GM12878 (cell line): ENCODE data around the gene TMEM135. TPM values are rescaled to one million over a fixed set of nuclear protein-coding genes. Genes with fewer than 3 reads are reported as not detected.

ENCODE experiments used
- ATAC-seq: fragments of 200-7000 bp; cut with Tn5 transposase; 3 replicates; pipeline ENCODE4 v1.9.1; 2020; ENCODE audit warnings: mild to moderate bottlenecking, moderate library complexity
- BruUV-seq: library from RNA; stranded (reverse); fragments of 400-500 nt; replicated peaks from 2 replicates; lab custom pipeline; 2021; lab: Mats Ljungman, UMichigan
- CTCF ChIA-PET: fragments of 300-600 bp; sonication (Branson Sonifier 250); formaldehyde crosslinking; extraction: SDS; loops from one replicate; lab custom pipeline; 2021; ENCODE audit warnings: inconsistent platforms; lab: Yijun Ruan, JAX
- POLR2A ChIA-PET: fragments of 350-600 bp; formaldehyde crosslinking; extraction: SDS; loops from one replicate; lab custom pipeline; 2021; ENCODE audit warnings: inconsistent platforms; lab: Charles Lee
- RAD21 ChIA-PET: fragments of 300-600 bp; sonication (Branson Sonifier 250); formaldehyde crosslinking; loops from one replicate; lab custom pipeline; 2023; ENCODE audit warnings: antibody characterized with exemption; ENCODE audit not compliant: unreplicated experiment; lab: Charles Lee
- SMC1A ChIA-PET: fragments of 300-600 bp; sonication (Branson Sonifier 250); formaldehyde crosslinking; loops from one replicate; lab custom pipeline; 2023; ENCODE audit not compliant: unreplicated experiment, uncharacterized antibody; lab: Charles Lee
- DNase-seq: peaks from one replicate; pipeline ENCODE4 v3.0.0-alpha.2; 2011; ENCODE audit warnings: low read depth, low spot score
- FAIRE-seq: peaks from 3 replicates; lab custom pipeline; 2011; peaks lifted over from hg19 to GRCh38; lab: Jason Lieb, UNC
- H2AFZ ChIP-seq: 2 replicates; pipeline ENCODE4 v1.6.0; 2011; ENCODE audit warnings: low read depth, low read length, control low read depth; ENCODE audit not compliant: control insufficient read depth
- H3K27ac ChIP-seq: 2 replicates; pipeline ENCODE4 v1.5.1; 2011; ENCODE audit warnings: control low read depth; ENCODE audit not compliant: control insufficient read depth, insufficient read depth
- H3K27me3 ChIP-seq, 2 experiments: replicated peaks in 1 of 2; 2 replicates each; pipeline versions ENCODE4 v1.6.0 to v1.6.1; 2011; ENCODE audit warnings: low read length in 1 of 2; ENCODE audit not compliant: control insufficient read depth in 2 of 2, insufficient read depth in 2 of 2
- H3K36me3 ChIP-seq, 2 experiments: 2 replicates each; pipeline ENCODE4 v1.5.1; 2011; ENCODE audit warnings: low read length in 1 of 2; ENCODE audit not compliant: control insufficient read depth in 2 of 2, insufficient read depth in 2 of 2
- H3K4me1 ChIP-seq: 2 replicates; pipeline ENCODE4 v1.6.1; 2011; ENCODE audit warnings: mild to moderate bottlenecking, low read length, moderate library complexity, mixed read lengths; ENCODE audit not compliant: control insufficient read depth, insufficient read depth
- H3K4me2 ChIP-seq: 2 replicates; pipeline ENCODE4 v1.6.0; 2011; ENCODE audit warnings: control low read depth; ENCODE audit not compliant: control insufficient read depth, insufficient read depth
- H3K4me3 ChIP-seq: fragments of 200-600 bp; sonication (generic); 2 replicates; pipeline ENCODE4 v1.5.1; 2016
- H3K79me2 ChIP-seq: 2 replicates; pipeline ENCODE4 v1.6.0; 2011; ENCODE audit warnings: low read length; ENCODE audit not compliant: control insufficient read depth, insufficient read depth
- H3K9ac ChIP-seq: 2 replicates; pipeline ENCODE4 v1.8.0; 2011; ENCODE audit warnings: low read length, control low read depth, mixed read lengths; ENCODE audit not compliant: control insufficient read depth, insufficient read depth
- H3K9me3 ChIP-seq: replicated peaks from 3 replicates; pipeline ENCODE4 v1.5.1; 2011; ENCODE audit warnings: mild to moderate bottlenecking, low read length; ENCODE audit not compliant: control insufficient read depth, insufficient read depth
- H4K20me1 ChIP-seq: 2 replicates; pipeline ENCODE4 v1.6.0; 2011; ENCODE audit not compliant: control insufficient read depth, insufficient read depth
- ATF3 ChIP-seq: IDR thresholded peaks from 2 replicates; pipeline ENCODE4 v1.6.1; 2011; ENCODE audit warnings: low read depth, mild to moderate bottlenecking, low read length, moderate library complexity, borderline replicate concordance; ENCODE audit errors: extremely low read depth
- BCL3 ChIP-seq: IDR thresholded peaks from 2 replicates; pipeline ENCODE4 v1.6.1; 2011; ENCODE audit warnings: borderline replicate concordance, low read depth, mild to moderate bottlenecking, moderate library complexity, low read length; ENCODE audit not compliant: insufficient read depth, poor library complexity, severe bottlenecking
- CTCF ChIP-seq, 3 experiments: IDR thresholded peaks in 2 of 3; conservative IDR thresholded peaks in 1 of 3; 2 replicates each; pipeline ENCODE4 v1.5.1; 2011; ENCODE audit warnings: low read depth in 3 of 3, low read length in 3 of 3, mild to moderate bottlenecking in 3 of 3, control low read depth in 2 of 3, moderate library complexity in 2 of 3, inconsistent platforms in 1 of 3, mixed read lengths in 1 of 3; ENCODE audit not compliant: control insufficient read depth in 2 of 3, insufficient read depth in 1 of 3; ENCODE audit errors: extremely low read depth in 1 of 3
- ESRRA ChIP-seq: IDR thresholded peaks from 2 replicates; pipeline ENCODE4 v1.6.1; 2012; ENCODE audit warnings: mild to moderate bottlenecking, low read length, improper control_type of control experiment
- MEF2A ChIP-seq: IDR thresholded peaks from 2 replicates; pipeline ENCODE4 v1.6.1; 2011; ENCODE audit warnings: low read depth, mild to moderate bottlenecking, low read length, moderate library complexity; ENCODE audit not compliant: insufficient read depth
- RELB ChIP-seq: fragments of 450-650 bp; IDR thresholded peaks from 2 replicates; pipeline ENCODE4 v1.6.1; 2017; ENCODE audit warnings: low read depth, mild to moderate bottlenecking, moderate library complexity
- SMAD1 ChIP-seq: fragments of 450-650 bp; IDR thresholded peaks from 2 replicates; pipeline ENCODE4 v1.6.1; 2018; ENCODE audit warnings: mild to moderate bottlenecking, low read depth; ENCODE audit not compliant: partially characterized antibody
- SP1 ChIP-seq: IDR thresholded peaks from one replicate; pipeline ENCODE4 v1.6.1; 2011; ENCODE audit warnings: low read depth, low read length
- STAT1 ChIP-seq: fragments of 450-650 bp; conservative IDR thresholded peaks from 2 replicates; pipeline ENCODE4 v1.6.1; 2014; ENCODE audit warnings: antibody characterized with exemption, mild to moderate bottlenecking
- ZNF274 ChIP-seq: IDR thresholded peaks from one replicate; pipeline ENCODE4 v1.8.0; 2011; ENCODE audit not compliant: insufficient read length, insufficient read depth
- WGBS: methylation state at CpG from one replicate; pipeline ENCODE4 v1.1.6; 2016; ENCODE audit warnings: low lambda C conversion rate; ENCODE audit not compliant: insufficient replicate concordance, insufficient coverage; ENCODE audit errors: missing lambda C conversion rate; 5-methylcytosine and 5-hydroxymethylcytosine counted together
- in situ Hi-C: fragments of 300-500 bp; cut with MboI; formaldehyde crosslinking; loops from 9 replicates; pipeline ENCODE4 v1.14.3; 2018; ENCODE audit warnings: mixed read lengths
- intact Hi-C: fragments of 100-400 bp; cut with micrococcal nuclease; formaldehyde crosslinking; loops from one replicate; pipeline ENCODE4 v1.14.2; 2022; ENCODE audit not compliant: unreplicated experiment
- polyA plus RNA-seq, 11 experiments: library from polyadenylated mRNA; depleted of rRNA in 4 of 11; unstranded in 6 of 11; stranded (reverse) in 5 of 11; fragments of >200 nt; fragmentation: Nextera tagmentation in 4 of 11; fragmentation: Illumina TruSeq in 1 of 11; extraction: Ambion mirVana in 4 of 11; extraction: Trizol in 1 of 11; gene quantifications; 1 replicate in 1 of 11; 2 replicates in 10 of 11; pipeline versions ENCODE4 v1.2.1 to v1.2.3, GENCODE V29; 2011 to 2016; ENCODE audit warnings: inconsistent platforms in 2 of 11, missing spikeins in 2 of 11, low read depth in 1 of 11
- total RNA-seq, 4 experiments: library from RNA; depleted of rRNA in 3 of 4; stranded (reverse); fragments of >200 nt in 3 of 4; fragmentation: Illumina TruSeq in 1 of 4; extraction: Trizol in 1 of 4; gene quantifications; 2 replicates each; pipeline versions ENCODE4 v1.2.1 to v1.2.3, GENCODE V29; 2013 to 2021
- TF ChIP-seq, protein P1 (sequence below): fragments of 450-650 bp; IDR thresholded peaks from 2 replicates; pipeline ENCODE4 v1.6.1; 2017; ENCODE audit warnings: mild to moderate bottlenecking, moderate library complexity

TMEM135 gene
- total and polyA plus RNA-seq, 10 of the 15 experiments (the other 5 are each of a cell fraction or from before 2014, with no cell fraction given) = 7.2 to 117 (median 12.9) TPM

- Histone ChIP-seq H2AFZ (no peak overlapping the region), H3K4me1 (no peaks in the 10 kb centered on the region), H3K27ac (no peak overlapping the region), H3K36me3 (no peaks in the 10 kb centered on the region), H3K4me2 (no peak overlapping the region), H3K27me3 (no peaks in the 10 kb centered on the region), H3K9ac (no peak overlapping the region), H3K9me3 (no peaks in the 10 kb centered on the region), H4K20me1 (no peaks in the 10 kb centered on the region), H3K79me2 (no peaks in the 10 kb centered on the region), H3K4me3 (no peak overlapping the region)
- no peak for DNase-seq
- intact Hi-C loops = no loop called here
- ChIA-PET RAD21 (no interaction called here), CTCF (interaction anchor here (0.6 to 1.2 kb wide), 4 partner anchors 9 to 382 kb away, joined by 3 to 4 read pairs (median 3); partner anchors contain the start of gene TMEM135), SMC1A (interaction anchor here (0.9 to 1.0 kb wide), 2 partner anchors 11 to 169 kb away, joined by 3 read pairs; no protein-coding TSS in a partner anchor), POLR2A (no interaction called here)
- 95% methylated on average over 4 of the region's 4 CpGs for WGBS
- TF ChIP-seq BCL3 = no peak
- no peak for TF ChIP-seq ZNF274
- TF ChIP-seq RELB = no peak
- no peak for TF ChIP-seq SP1
- TF ChIP-seq ATF3 = no peak
- no peak for TF ChIP-seq SMAD1
- TF ChIP-seq ESRRA = no peak
- TF ChIP-seq MEF2A = no peak
- TF ChIP-seq, protein P1, sequence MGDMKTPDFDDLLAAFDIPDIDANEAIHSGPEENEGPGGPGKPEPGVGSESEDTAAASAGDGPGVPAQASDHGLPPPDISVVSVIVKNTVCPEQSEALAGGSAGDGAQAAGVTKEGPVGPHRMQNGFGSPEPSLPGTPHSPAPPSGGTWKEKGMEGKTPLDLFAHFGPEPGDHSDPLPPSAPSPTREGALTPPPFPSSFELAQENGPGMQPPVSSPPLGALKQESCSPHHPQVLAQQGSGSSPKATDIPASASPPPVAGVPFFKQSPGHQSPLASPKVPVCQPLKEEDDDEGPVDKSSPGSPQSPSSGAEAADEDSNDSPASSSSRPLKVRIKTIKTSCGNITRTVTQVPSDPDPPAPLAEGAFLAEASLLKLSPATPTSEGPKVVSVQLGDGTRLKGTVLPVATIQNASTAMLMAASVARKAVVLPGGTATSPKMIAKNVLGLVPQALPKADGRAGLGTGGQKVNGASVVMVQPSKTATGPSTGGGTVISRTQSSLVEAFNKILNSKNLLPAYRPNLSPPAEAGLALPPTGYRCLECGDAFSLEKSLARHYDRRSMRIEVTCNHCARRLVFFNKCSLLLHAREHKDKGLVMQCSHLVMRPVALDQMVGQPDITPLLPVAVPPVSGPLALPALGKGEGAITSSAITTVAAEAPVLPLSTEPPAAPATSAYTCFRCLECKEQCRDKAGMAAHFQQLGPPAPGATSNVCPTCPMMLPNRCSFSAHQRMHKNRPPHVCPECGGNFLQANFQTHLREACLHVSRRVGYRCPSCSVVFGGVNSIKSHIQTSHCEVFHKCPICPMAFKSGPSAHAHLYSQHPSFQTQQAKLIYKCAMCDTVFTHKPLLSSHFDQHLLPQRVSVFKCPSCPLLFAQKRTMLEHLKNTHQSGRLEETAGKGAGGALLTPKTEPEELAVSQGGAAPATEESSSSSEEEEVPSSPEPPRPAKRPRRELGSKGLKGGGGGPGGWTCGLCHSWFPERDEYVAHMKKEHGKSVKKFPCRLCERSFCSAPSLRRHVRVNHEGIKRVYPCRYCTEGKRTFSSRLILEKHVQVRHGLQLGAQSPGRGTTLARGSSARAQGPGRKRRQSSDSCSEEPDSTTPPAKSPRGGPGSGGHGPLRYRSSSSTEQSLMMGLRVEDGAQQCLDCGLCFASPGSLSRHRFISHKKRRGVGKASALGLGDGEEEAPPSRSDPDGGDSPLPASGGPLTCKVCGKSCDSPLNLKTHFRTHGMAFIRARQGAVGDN = no peak
- TF ChIP-seq STAT1 = no peak
- no peak for TF ChIP-seq CTCF (IDR thresholded peaks at IDR 0.05 in 2 of 3, conservative IDR thresholded peaks at IDR 0.05 in 1 of 3; ENCODE audit: control insufficient read depth in 2 of 3, extremely low read depth in 1 of 3, insufficient read depth in 1 of 3, low read depth in 3 of 3, low read length in 3 of 3)
- in situ Hi-C loops = loop anchor here (5.0 kb wide), 1 partner anchor 34 kb away; no protein-coding TSS in a partner anchor
- no TSS peak for BruUV-seq
- FAIRE-seq = no peak
- ATAC-seq = no peak
Observed at GRCh38 chr11:87251560-87251959, 213.8 kb downstream of the TMEM135 start.
